Neural cell (in vitro differentiated cells): ENCODE results near the gene TBC1D24. TPM values are rescaled to one million over a fixed set of nuclear protein-coding genes. Genes with fewer than 3 reads are reported as not detected.

Source experiments
- H2AFZ ChIP-seq: fragments of 200-600, 300-800 bp; sonication (generic), shearing (Covaris generic); 2 replicates; pipeline ENCODE4 v1.6.0; 2014; ENCODE audit warnings: low read depth, mild to moderate bottlenecking, antibody characterized with exemption, low read length, moderate library complexity
- H3F3A ChIP-seq: fragments of 200-600 bp; shearing (Covaris generic); 2 replicates; pipeline ENCODE4 v1.6.1; 2016; ENCODE audit warnings: mild to moderate bottlenecking, moderate library complexity, mixed read lengths, antibody characterized with exemption, low read length; ENCODE audit not compliant: insufficient read depth, poor library complexity, severe bottlenecking
- H3K27ac ChIP-seq: fragments of 200-600, 300-800 bp; sonication (generic), shearing (Covaris generic); 2 replicates; pipeline ENCODE4 v1.5.1; 2014; ENCODE audit warnings: mild to moderate bottlenecking, low read length, moderate library complexity
- H3K27me3 ChIP-seq: fragments of 300-800, 200-600 bp; sonication (generic), shearing (Covaris generic); 2 replicates; pipeline ENCODE4 v1.6.0; 2014; ENCODE audit warnings: mild to moderate bottlenecking, low read depth, low read length, moderate library complexity; ENCODE audit not compliant: insufficient read depth
- H3K36me3 ChIP-seq: fragments of 300-800, 200-600 bp; sonication (generic), shearing (Covaris generic); 2 replicates; pipeline ENCODE4 v1.5.1; 2014; ENCODE audit warnings: mild to moderate bottlenecking, antibody characterized with exemption, low read length, moderate library complexity; ENCODE audit not compliant: insufficient read depth
- H3K4me2 ChIP-seq: fragments of 300-800, 200-600 bp; sonication (generic), shearing (Covaris generic); 2 replicates; pipeline ENCODE4 v1.6.0; 2014; ENCODE audit warnings: mild to moderate bottlenecking, low read length
- H3K4me3 ChIP-seq: fragments of 300-800, 200-600 bp; sonication (generic), shearing (Covaris generic); 2 replicates; pipeline ENCODE4 v1.5.1; 2014; ENCODE audit warnings: mild to moderate bottlenecking, low read length, moderate library complexity
- H3K79me2 ChIP-seq: fragments of 200-600 bp; shearing (Covaris generic); replicated peaks from 2 replicates; pipeline ENCODE4 v1.6.0; 2014; ENCODE audit warnings: mild to moderate bottlenecking, low read length, moderate library complexity; ENCODE audit not compliant: insufficient read depth
- H3K9ac ChIP-seq: fragments of 300-800, 200-600 bp; sonication (generic), shearing (Covaris generic); 2 replicates; pipeline ENCODE4 v1.6.1; 2016; ENCODE audit warnings: mild to moderate bottlenecking, low read length, mixed read lengths
- H3K9me2 ChIP-seq: fragments of 200-600 bp; shearing (Covaris generic); 2 replicates; pipeline ENCODE4 v1.6.1; 2016; ENCODE audit warnings: mild to moderate bottlenecking, low read length, mixed read lengths; ENCODE audit not compliant: insufficient read depth
- H3K9me3 ChIP-seq: fragments of 200-600, 300-800 bp; sonication (generic), shearing (Covaris generic); 2 replicates; pipeline ENCODE4 v1.6.1; 2016; ENCODE audit warnings: mild to moderate bottlenecking, mixed run types, low read length, moderate library complexity, mixed read lengths
- H4K20me1 ChIP-seq: fragments of 200-600 bp; shearing (Covaris generic); 2 replicates; pipeline ENCODE4 v1.6.1; 2016; ENCODE audit warnings: mild to moderate bottlenecking, mixed run types; ENCODE audit not compliant: insufficient read depth
- CTCF ChIP-seq: fragments of 450-650 bp; IDR thresholded peaks from 2 replicates; pipeline ENCODE4 v1.5.1; 2014; ENCODE audit warnings: antibody characterized with exemption, mild to moderate bottlenecking, moderate library complexity; ENCODE audit not compliant: poor library complexity, severe bottlenecking
- EP300 ChIP-seq: fragments of 450-650 bp; conservative IDR thresholded peaks from 2 replicates; pipeline ENCODE4 v1.6.1; 2014; ENCODE audit warnings: antibody characterized with exemption, mild to moderate bottlenecking, moderate library complexity; ENCODE audit not compliant: poor library complexity, severe bottlenecking
- EZH2 ChIP-seq: fragments of 200-600, 300-800 bp; shearing (Covaris generic), sonication (generic); IDR thresholded peaks from 2 replicates; pipeline ENCODE4 v1.6.1; 2014; ENCODE audit warnings: antibody characterized with exemption, low read length, borderline replicate concordance, mild to moderate bottlenecking; ENCODE audit not compliant: insufficient read depth, poor library complexity, severe bottlenecking
- MXI1 ChIP-seq: fragments of 450-650 bp; conservative IDR thresholded peaks from 2 replicates; pipeline ENCODE4 v1.6.1; 2014; ENCODE audit warnings: antibody characterized with exemption, mild to moderate bottlenecking; ENCODE audit not compliant: poor library complexity, severe bottlenecking
- POLR2AphosphoS5 ChIP-seq: IDR thresholded peaks from 2 replicates; pipeline ENCODE4 v1.6.1; 2012
- RAD21 ChIP-seq: fragments of 450-650 bp; conservative IDR thresholded peaks from 2 replicates; pipeline ENCODE4 v1.6.1; 2014; ENCODE audit warnings: antibody characterized with exemption, mild to moderate bottlenecking, moderate library complexity
- SMC3 ChIP-seq: fragments of 450-650 bp; conservative IDR thresholded peaks from 2 replicates; pipeline ENCODE4 v1.6.1; 2014; ENCODE audit warnings: antibody characterized with exemption, mild to moderate bottlenecking, moderate library complexity; ENCODE audit not compliant: poor library complexity
- TAF1 ChIP-seq: IDR thresholded peaks from 2 replicates; pipeline ENCODE4 v1.6.1; 2012; ENCODE audit warnings: low read depth
- polyA plus RNA-seq: library from polyadenylated mRNA; depleted of rRNA; stranded (reverse); fragments of >200 nt; gene quantifications from 2 replicates; pipeline ENCODE4 v1.2.3, GENCODE V29; 2014
- TF ChIP-seq, protein P1 (sequence below): IDR thresholded peaks from 2 replicates; pipeline ENCODE4 v1.6.1; 2012; ENCODE audit warnings: borderline replicate concordance

The TBC1D24 gene
- polyA plus RNA-seq, 1 donor from 2014 or later = 27.1 TPM

DNA sequence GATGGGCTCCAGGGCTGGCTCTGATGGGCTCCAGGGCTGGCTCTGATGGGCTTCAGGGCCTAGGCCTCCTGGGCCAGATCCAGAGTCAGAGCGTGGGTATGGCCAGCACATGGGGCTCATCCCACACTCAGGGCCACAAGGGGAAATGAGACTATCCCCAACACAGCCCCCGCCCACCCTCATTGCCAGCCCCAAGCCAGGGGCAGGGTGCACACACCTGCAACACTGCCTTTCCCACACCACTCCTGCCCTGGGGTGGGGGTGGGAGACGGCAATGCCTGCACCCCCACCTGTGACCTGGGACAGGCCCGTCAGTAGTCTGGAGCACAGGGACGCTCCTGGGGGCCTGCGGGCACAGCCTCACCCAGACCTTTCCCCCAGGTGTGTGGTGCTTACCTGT lies 24.5 kb downstream of the TBC1D24 start:
- no peak for TF ChIP-seq SMC3
- no peak for TF ChIP-seq EP300
- TF ChIP-seq RAD21 = no peak
- TF ChIP-seq TAF1 = no peak
- no peak for TF ChIP-seq MXI1
- TF ChIP-seq CTCF = no peak
- no peak for TF ChIP-seq EZH2
- TF ChIP-seq, protein P1, sequence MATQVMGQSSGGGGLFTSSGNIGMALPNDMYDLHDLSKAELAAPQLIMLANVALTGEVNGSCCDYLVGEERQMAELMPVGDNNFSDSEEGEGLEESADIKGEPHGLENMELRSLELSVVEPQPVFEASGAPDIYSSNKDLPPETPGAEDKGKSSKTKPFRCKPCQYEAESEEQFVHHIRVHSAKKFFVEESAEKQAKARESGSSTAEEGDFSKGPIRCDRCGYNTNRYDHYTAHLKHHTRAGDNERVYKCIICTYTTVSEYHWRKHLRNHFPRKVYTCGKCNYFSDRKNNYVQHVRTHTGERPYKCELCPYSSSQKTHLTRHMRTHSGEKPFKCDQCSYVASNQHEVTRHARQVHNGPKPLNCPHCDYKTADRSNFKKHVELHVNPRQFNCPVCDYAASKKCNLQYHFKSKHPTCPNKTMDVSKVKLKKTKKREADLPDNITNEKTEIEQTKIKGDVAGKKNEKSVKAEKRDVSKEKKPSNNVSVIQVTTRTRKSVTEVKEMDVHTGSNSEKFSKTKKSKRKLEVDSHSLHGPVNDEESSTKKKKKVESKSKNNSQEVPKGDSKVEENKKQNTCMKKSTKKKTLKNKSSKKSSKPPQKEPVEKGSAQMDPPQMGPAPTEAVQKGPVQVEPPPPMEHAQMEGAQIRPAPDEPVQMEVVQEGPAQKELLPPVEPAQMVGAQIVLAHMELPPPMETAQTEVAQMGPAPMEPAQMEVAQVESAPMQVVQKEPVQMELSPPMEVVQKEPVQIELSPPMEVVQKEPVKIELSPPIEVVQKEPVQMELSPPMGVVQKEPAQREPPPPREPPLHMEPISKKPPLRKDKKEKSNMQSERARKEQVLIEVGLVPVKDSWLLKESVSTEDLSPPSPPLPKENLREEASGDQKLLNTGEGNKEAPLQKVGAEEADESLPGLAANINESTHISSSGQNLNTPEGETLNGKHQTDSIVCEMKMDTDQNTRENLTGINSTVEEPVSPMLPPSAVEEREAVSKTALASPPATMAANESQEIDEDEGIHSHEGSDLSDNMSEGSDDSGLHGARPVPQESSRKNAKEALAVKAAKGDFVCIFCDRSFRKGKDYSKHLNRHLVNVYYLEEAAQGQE = no peak
- TF ChIP-seq POLR2AphosphoS5 = no peak
- Histone ChIP-seq H3K4me3 (no peak overlapping the region), H3F3A (no peaks in the 10 kb centered on the region), H3K9ac (no peak overlapping the region), H2AFZ (no peak overlapping the region), H3K9me2 (no peaks in the 10 kb centered on the region), H3K36me3 (no peaks in the 10 kb centered on the region), H3K79me2 (no peaks in the 10 kb centered on the region), H4K20me1 (no peaks in the 10 kb centered on the region), H3K27ac (no peak overlapping the region), H3K4me2 (no peak overlapping the region), H3K9me3 (no peaks in the 10 kb centered on the region), H3K27me3 (no peaks in the 10 kb centered on the region)

DNA sequence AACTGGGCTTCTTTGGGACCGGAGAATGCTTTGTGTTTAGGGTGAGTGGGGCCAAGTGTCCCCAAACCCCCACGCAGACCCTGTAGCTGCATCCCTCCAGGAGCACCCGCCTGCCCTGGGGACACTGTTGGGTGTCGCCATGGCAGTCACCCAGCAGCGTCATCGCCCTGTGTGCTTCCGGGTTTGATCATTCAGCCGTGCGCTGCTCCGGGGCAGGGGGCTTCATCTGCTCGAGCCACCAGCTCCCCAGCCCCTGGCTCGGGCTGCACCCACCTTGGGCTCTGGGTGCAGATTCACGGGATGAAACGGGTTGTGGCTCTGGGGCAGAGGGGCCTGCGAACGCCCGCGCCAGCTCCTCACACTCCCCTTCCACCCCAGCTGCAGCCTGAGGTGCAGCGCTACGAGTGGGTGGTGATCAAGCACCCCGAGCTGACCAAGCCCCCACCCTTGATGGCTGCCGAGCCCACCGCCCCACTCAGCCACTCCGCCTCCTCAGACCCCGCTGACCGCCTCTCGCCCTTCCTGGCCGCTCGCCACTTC lies 25.0 kb downstream of the TBC1D24 start:
- TF ChIP-seq TAF1 = no peak
- no peak for TF ChIP-seq POLR2AphosphoS5
- no peak for TF ChIP-seq SMC3
- H3K9ac ChIP-seq = no peak overlapping the region
- no peaks in the 10 kb centered on the region for H3K36me3 ChIP-seq
- H3K27me3 ChIP-seq = no peaks in the 10 kb centered on the region
- H2AFZ ChIP-seq = no peak overlapping the region
- H3K4me3 ChIP-seq = no peak overlapping the region
- no peaks in the 10 kb centered on the region for H3K9me3 ChIP-seq
- no peak overlapping the region for H3K27ac ChIP-seq
- H3K79me2 ChIP-seq = no peaks in the 10 kb centered on the region
- no peaks in the 10 kb centered on the region for H3F3A ChIP-seq
- H3K4me2 ChIP-seq = no peak overlapping the region
- no peaks in the 10 kb centered on the region for H3K9me2 ChIP-seq
- H4K20me1 ChIP-seq = no peaks in the 10 kb centered on the region

GRCh38 chr16:2500430-2500917 lies 25.5 kb downstream of the TBC1D24 start:
- Histone ChIP-seq H3K9me2 (no peaks in the 10 kb centered on the region), H3K36me3 (no peaks in the 10 kb centered on the region), H3K9me3 (no peaks in the 10 kb centered on the region), H3F3A (no peaks in the 10 kb centered on the region), H3K4me3 (no peak overlapping the region), H2AFZ (no peak overlapping the region), H3K27me3 (no peaks in the 10 kb centered on the region), H4K20me1 (no peaks in the 10 kb centered on the region), H3K4me2 (no peak overlapping the region), H3K27ac (no peak overlapping the region), H3K9ac (no peak overlapping the region), H3K79me2 (no peaks in the 10 kb centered on the region)
- TF ChIP-seq EP300 (no peak), RAD21 (no peak), EZH2 (no peak), CTCF (no peak), POLR2AphosphoS5 (no peak), TAF1 (no peak), SMC3 (no peak), MXI1 (no peak)
- TF ChIP-seq, protein P1 = no peak
